HEK293T (cell line): ENCODE results near the gene KDM4C.
"Not testable (repeated sequence)": the region's sequence is repeated elsewhere in the genome, so short reads cannot be mapped to it uniquely, and the experiment has no call there.

Experiments
- CTCF ChIA-PET: fragments of 350-600 bp; formaldehyde crosslinking; extraction: SDS; loops from one replicate; lab custom pipeline; 2021; ENCODE audit warnings: antibody characterized with exemption, inconsistent platforms; lab: Yijun Ruan, JAX
- POLR2A ChIA-PET: fragments of 350-600 bp; formaldehyde crosslinking; extraction: SDS; loops from one replicate; lab custom pipeline; 2020; ENCODE audit warnings: antibody characterized with exemption, inconsistent platforms; lab: Yijun Ruan, JAX
- DNase-seq: peaks from one replicate; pipeline ENCODE4 v3.0.0; 2012; ENCODE audit warnings: mixed read lengths; ENCODE audit errors: extremely low spot score
- ARNT ChIP-seq: fragments of 450-650 bp; IDR thresholded peaks from 2 replicates; pipeline ENCODE4 v1.6.1; 2017; ENCODE audit warnings: mild to moderate bottlenecking
- BHLHE40 ChIP-seq: fragments of 450-650 bp; IDR thresholded peaks from 2 replicates; pipeline ENCODE4 v1.6.1; 2016; ENCODE audit warnings: mild to moderate bottlenecking, moderate library complexity, borderline replicate concordance
- CTBP1 ChIP-seq: fragments of 450-650 bp; IDR thresholded peaks from 2 replicates; pipeline ENCODE4 v1.6.1; 2016; ENCODE audit warnings: borderline replicate concordance
- ELF4 ChIP-seq: fragments of 450-650 bp; IDR thresholded peaks from 2 replicates; pipeline ENCODE4 v1.6.1; 2017; ENCODE audit warnings: antibody characterized with exemption
- FOXA1 ChIP-seq: fragments of 450-650 bp; IDR thresholded peaks from 2 replicates; pipeline ENCODE4 v1.6.1; 2016; ENCODE audit warnings: mild to moderate bottlenecking
- FOXK2 ChIP-seq: fragments of 450-650 bp; IDR thresholded peaks from 2 replicates; pipeline ENCODE4 v1.6.1; 2016; ENCODE audit warnings: mild to moderate bottlenecking
- FOXM1 ChIP-seq: fragments of 450-650 bp; IDR thresholded peaks from 2 replicates; pipeline ENCODE4 v1.6.1; 2017; ENCODE audit warnings: mild to moderate bottlenecking, borderline replicate concordance
- HDGF ChIP-seq: fragments of 450-650 bp; IDR thresholded peaks from 2 replicates; pipeline ENCODE4 v1.6.1; 2017; ENCODE audit warnings: antibody characterized with exemption, borderline replicate concordance
- L3MBTL2 ChIP-seq: fragments of 450-650 bp; conservative IDR thresholded peaks from 2 replicates; pipeline ENCODE4 v1.6.1; 2016; ENCODE audit warnings: mild to moderate bottlenecking
- LEF1 ChIP-seq: fragments of 450-650 bp; IDR thresholded peaks from 2 replicates; pipeline ENCODE4 v1.6.1; 2017; ENCODE audit warnings: mild to moderate bottlenecking, borderline replicate concordance
- NFRKB ChIP-seq: fragments of 450-650 bp; IDR thresholded peaks from 2 replicates; pipeline ENCODE4 v1.6.1; 2016; ENCODE audit warnings: mild to moderate bottlenecking, moderate library complexity
- PKNOX1 ChIP-seq: fragments of 450-650 bp; IDR thresholded peaks from 2 replicates; pipeline ENCODE4 v1.6.1; 2016
- SP1 ChIP-seq: fragments of 450-650 bp; IDR thresholded peaks from 2 replicates; pipeline ENCODE4 v1.6.1; 2017
- SUZ12 ChIP-seq: fragments of 450-650 bp; IDR thresholded peaks from 2 replicates; pipeline ENCODE4 v1.6.1; 2016; ENCODE audit warnings: mild to moderate bottlenecking
- TARDBP ChIP-seq: fragments of 450-650 bp; IDR thresholded peaks from 2 replicates; pipeline ENCODE4 v1.6.1; 2016
- ZNF384 ChIP-seq: fragments of 450-650 bp; IDR thresholded peaks from 2 replicates; pipeline ENCODE4 v1.6.1; 2016

The KDM4C gene

DNA sequence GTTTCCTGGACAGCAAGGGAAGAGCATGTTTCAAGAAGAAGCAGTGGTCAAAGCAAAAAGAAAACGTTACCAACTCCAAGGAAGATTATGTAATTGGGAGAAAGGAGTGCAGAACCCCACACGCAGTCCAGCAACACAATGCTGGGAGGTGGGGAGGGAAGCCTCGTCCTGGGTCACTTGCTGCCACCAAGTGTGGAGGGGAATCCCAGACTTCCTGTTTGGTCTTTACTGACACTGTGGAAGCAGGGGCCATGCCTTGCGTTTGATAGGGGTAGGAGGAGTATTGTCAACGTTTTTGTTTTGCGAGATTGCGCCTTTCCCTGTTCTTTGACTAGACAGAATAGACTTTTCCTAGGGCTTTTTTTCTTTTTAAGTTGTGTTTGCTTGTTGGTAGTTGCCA, 421.0 kb downstream of the KDM4C start:
- ChIA-PET CTCF (no interaction called here), POLR2A (no interaction called here)
- no peak for DNase-seq
- no peak for TF ChIP-seq SUZ12

DNA sequence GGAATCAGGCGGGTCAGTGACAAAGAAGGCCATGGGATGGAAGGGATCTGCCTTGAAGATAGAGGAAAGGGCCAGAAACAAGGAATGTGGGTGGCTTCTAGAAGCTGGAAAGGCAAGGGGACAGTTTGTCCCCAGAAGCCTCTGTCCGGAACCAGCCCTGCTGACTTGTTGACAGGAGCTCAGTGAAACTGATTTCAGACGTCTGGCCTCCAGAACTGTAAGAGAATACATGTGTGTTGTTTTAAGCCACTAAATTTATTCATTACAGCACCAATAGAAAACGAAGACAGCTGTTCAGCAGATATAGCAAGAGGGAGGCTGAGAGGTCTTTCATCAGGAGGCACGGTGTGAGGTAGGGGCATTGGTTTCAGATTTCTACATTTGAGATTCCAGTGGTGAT, 422.5 kb downstream of the KDM4C start:
- POLR2A ChIA-PET, result no interaction called here
- DNase-seq, result no peak
- TF ChIP-seq CTBP1 (no peak), HDGF (no peak), ARNT (no peak), SUZ12 (no peak), FOXA1 (no peak), LEF1 (no peak), L3MBTL2 (no peak), SP1 (no peak)
- CTCF ChIA-PET, result no interaction called here

- DNase-seq, POLR2A ChIA-PET, CTCF ChIA-PET: not testable (repeated sequence)
These were observed 425.4 kb downstream of the KDM4C start for GRCh38 chr9:7183139-7183538.

DNA sequence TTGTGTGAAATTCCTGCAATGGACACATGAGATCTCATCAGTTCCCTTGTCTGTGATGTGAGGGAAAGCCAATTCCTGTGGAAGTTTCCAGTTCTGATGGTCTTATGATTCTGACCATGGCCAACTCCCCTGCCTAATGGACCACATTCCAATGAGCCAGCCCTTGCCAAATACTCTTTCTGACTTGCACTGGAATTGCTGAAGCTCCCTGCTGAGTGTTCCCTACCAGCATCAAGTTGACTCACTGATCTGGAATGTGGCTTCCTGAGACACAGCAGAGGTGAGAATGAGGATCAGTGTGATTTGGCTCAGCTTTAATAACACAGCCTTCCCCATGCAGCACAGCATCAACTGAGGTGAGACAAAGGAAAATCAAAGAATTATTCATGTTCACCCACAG, 427.8 kb downstream of the KDM4C start:
- POLR2A ChIA-PET, result no interaction called here
- CTCF ChIA-PET, result no interaction called here
- no peak for DNase-seq
- TF ChIP-seq SUZ12 (no peak), TARDBP (no peak), FOXM1 (no peak)

DNA sequence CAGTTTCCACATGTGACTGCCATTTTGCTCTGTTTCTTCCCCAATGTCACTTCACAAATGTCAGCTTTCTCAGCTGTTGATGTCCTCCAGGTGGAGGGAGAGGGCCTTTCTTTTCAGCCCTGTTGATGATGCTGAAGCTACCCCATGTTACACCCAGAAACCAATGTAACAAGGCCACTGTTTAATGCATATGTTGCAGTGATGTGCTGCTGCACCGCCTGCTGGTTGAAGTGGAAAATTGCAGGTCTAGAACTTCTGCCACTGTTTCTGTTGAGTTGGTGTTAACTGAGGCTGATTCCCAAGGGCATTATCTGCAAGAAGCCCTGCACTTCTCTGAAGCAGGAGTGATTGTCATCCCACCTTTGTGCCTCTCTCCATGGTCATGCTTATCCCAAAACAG, 428.4 kb downstream of the KDM4C start:
- DNase-seq, result no peak
- TF ChIP-seq SP1, result no peak
- TF ChIP-seq LEF1, result no peak
- no peak for TF ChIP-seq L3MBTL2
- no peak for TF ChIP-seq CTBP1
- TF ChIP-seq ZNF384, result no peak
- TF ChIP-seq FOXK2, result no peak
- TF ChIP-seq ARNT, result no peak
- TF ChIP-seq FOXM1, result no peak
- no peak for TF ChIP-seq FOXA1
- no peak for TF ChIP-seq SUZ12
- no peak for TF ChIP-seq NFRKB
- TF ChIP-seq TARDBP, result no peak
- no peak for TF ChIP-seq BHLHE40
- no peak for TF ChIP-seq PKNOX1
- TF ChIP-seq HDGF, result no peak
- TF ChIP-seq ELF4, result no peak
- POLR2A ChIA-PET, result no interaction called here
- CTCF ChIA-PET, result no interaction called here

DNA sequence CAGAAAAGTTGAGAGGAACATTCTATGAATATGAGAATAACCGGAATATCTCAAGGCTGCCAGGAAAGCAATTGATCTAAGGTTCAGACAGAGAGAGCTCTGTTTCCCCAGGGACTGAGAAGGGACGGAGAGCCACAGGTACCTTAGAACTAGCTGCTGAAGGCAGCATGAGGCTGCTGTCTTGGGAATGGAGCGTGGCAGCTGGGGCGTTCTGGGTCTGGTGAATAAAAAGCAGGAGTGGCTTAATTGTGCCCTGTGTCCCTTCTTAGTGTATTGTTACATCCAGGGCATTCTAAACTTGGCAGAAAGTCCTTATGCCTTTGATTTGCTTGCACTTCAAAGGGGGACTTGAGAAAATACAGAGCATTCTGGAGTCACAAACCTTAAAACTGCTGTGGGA, 434.5 kb downstream of the KDM4C start:
- no peak for DNase-seq

GRCh38 chr9:7195526-7195925, 437.8 kb downstream of the KDM4C start:
- POLR2A ChIA-PET, result no interaction called here
- TF ChIP-seq SUZ12 (no peak), CTBP1 (no peak), ARNT (no peak), FOXK2 (no peak), FOXM1 (no peak), TARDBP (no peak), BHLHE40 (no peak), ELF4 (no peak), PKNOX1 (no peak), SP1 (no peak)
- no peak for DNase-seq
- CTCF ChIA-PET, result interaction anchor here (0.6 kb wide), 1 partner anchor 367 kb away, joined by 4 read pairs; no protein-coding TSS in a partner anchor

More for the DNA sequence above, 434.5 kb downstream of the KDM4C start:
- ChIA-PET POLR2A (no interaction called here), CTCF (no interaction called here)
- TF ChIP-seq FOXA1 (no peak), BHLHE40 (no peak), HDGF (no peak), FOXM1 (no peak), SUZ12 (no peak), SP1 (no peak), CTBP1 (no peak), ARNT (no peak), FOXK2 (no peak), ZNF384 (no peak), PKNOX1 (no peak), ELF4 (no peak), LEF1 (no peak)
